Panc1 (cell line): ENCODE measurements around the gene RELT.

Experiments
- POLR2AphosphoS5 ChIP-seq: IDR thresholded peaks from 2 replicates; pipeline ENCODE4 v1.6.1; 2012; ENCODE audit warnings: mild to moderate bottlenecking, low read depth, low read length, moderate library complexity
- TF ChIP-seq, protein P1 (sequence below): fragments of 450-650 bp; IDR thresholded peaks from 2 replicates; pipeline ENCODE4 v1.5.1; 2017; ENCODE audit warnings: mild to moderate bottlenecking

DNA sequence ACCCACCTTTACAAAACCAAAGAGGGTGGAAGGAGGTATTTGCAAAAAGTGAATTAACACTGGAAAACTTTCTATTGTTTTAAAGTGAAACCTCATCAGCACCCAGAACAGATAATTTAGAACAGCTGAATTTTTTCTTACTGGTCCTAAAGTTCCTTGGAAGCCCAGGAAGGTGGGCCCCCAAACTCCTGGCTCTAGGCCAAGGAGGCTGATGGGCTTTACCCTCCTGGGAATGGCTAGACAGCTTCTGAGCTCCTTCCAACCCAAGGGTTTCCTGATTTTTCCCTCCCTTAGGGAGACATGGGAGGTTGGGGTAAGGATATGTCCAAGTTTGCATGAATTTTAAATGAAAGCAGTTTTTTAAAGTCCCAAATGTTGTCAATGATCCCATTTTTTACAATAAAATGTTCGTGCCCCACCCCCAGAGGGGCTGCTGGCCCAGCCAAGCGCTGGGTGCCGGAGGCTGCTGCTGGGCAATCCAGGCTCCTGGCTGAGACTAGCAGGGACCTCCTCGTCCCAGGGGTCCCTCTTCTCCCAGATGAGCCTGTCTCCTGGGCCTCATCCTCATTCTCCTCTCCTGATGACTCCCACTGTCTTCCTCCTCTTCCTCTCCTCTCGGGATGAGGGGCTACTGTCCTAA lies 28.4 kb downstream of the RELT start:
- TF ChIP-seq, protein P1, sequence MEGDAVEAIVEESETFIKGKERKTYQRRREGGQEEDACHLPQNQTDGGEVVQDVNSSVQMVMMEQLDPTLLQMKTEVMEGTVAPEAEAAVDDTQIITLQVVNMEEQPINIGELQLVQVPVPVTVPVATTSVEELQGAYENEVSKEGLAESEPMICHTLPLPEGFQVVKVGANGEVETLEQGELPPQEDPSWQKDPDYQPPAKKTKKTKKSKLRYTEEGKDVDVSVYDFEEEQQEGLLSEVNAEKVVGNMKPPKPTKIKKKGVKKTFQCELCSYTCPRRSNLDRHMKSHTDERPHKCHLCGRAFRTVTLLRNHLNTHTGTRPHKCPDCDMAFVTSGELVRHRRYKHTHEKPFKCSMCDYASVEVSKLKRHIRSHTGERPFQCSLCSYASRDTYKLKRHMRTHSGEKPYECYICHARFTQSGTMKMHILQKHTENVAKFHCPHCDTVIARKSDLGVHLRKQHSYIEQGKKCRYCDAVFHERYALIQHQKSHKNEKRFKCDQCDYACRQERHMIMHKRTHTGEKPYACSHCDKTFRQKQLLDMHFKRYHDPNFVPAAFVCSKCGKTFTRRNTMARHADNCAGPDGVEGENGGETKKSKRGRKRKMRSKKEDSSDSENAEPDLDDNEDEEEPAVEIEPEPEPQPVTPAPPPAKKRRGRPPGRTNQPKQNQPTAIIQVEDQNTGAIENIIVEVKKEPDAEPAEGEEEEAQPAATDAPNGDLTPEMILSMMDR = no peak
- TF ChIP-seq POLR2AphosphoS5 = no peak
